ENCODE results near the gene MEF2B.
"Not testable (repeated sequence)": the region's sequence is repeated elsewhere in the genome, so short reads cannot be mapped to it uniquely, and the experiment has no call there.

The MEF2B gene

GRCh38 chr19:19154768-19155494 is 15.1 kb downstream of the MEF2B start:
- no peak for DNase-seq

- DNase-seq: no peak
Measured at GRCh38 chr19:19152668-19153384, 17.2 kb downstream of the MEF2B start.

- no peak for DNase-seq
Measured at GRCh38 chr19:19151418-19151817, 18.6 kb downstream of the MEF2B start.

- no peak for DNase-seq
Measured at GRCh38 chr19:19149435-19149834, 20.6 kb downstream of the MEF2B start.

- DNase-seq: not testable (repeated sequence)
Measured at GRCh38 chr19:19148504-19148903, 21.6 kb downstream of the MEF2B start.

- DNase-seq: no peak
Measured at GRCh38 chr19:19147344-19147743, 22.7 kb downstream of the MEF2B start.

- no peak for DNase-seq
Measured at GRCh38 chr19:19146865-19147264, 23.2 kb downstream of the MEF2B start.

GRCh38 chr19:19145684-19146608 is 24.1 kb downstream of the MEF2B start:
- peak; percentile 85 for DNase-seq

GRCh38 chr19:19145281-19145680 is 24.8 kb downstream of the MEF2B start:
- no peak for DNase-seq

GRCh38 chr19:19142347-19142746 is 27.7 kb downstream of the MEF2B start:
- DNase-seq: no peak

GRCh38 chr19:19140476-19140875 is 29.6 kb downstream of the MEF2B start:
- no peak for DNase-seq

- no peak for DNase-seq
Measured at GRCh38 chr19:19139876-19140229, 30.2 kb downstream of the MEF2B start.

GRCh38 chr19:19138109-19138981 is 31.7 kb downstream of the MEF2B start, which contains the start of gene TMEM161A:
TMEM161A (minus strand) TSS chr19:19138478; CDS start chr19:19138428, 50 bp downstream.
- DNase-seq: peak; percentile 98

GRCh38 chr19:19137556-19138108 is 32.4 kb downstream of the MEF2B start:
- no peak for DNase-seq

- DNase-seq: not testable (repeated sequence)
Measured at GRCh38 chr19:19135713-19136112, 34.4 kb downstream of the MEF2B start.

GRCh38 chr19:19134687-19135158 is 35.3 kb downstream of the MEF2B start:
- peak; percentile 42 for DNase-seq

- no peak for DNase-seq
Measured at GRCh38 chr19:19133985-19134384, 36.1 kb downstream of the MEF2B start.

- no peak for DNase-seq
Measured at GRCh38 chr19:19132912-19133311, 37.2 kb downstream of the MEF2B start.

- DNase-seq: no peak
Measured at GRCh38 chr19:19131989-19132388, 38.1 kb downstream of the MEF2B start.

- DNase-seq: no peak
Measured at GRCh38 chr19:19126102-19126501, 44.0 kb downstream of the MEF2B start.

- no peak for DNase-seq
Measured at GRCh38 chr19:19123386-19123785, 46.7 kb downstream of the MEF2B start.

- no peak for DNase-seq
Measured at GRCh38 chr19:19122902-19123301, 47.2 kb downstream of the MEF2B start.
